Measurements from ENCODE around the gene ANXA10.
"Not testable (repeated sequence)": the region's sequence is repeated elsewhere in the genome, so short reads cannot be mapped to it uniquely, and the experiment has no call there.

Gene ANXA10

DNA sequence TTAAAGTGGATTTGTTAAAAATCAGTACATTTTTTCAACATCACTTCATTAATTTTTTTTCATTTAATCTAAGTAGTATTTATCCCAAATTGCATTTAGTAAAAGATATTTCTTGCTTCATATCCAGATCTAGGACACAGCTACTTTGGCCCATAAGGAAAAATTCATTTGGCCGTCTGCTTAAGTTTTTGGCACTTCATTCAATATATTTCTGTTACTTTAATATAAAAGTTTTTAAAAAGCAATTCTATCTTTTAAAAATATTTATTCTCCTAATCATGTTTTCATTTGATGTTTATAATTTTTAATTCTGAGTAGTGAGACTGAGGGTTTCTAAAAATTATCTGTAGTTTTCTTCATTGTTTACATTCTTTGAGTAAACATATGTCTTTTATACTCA is 28.5 kb downstream of the ANXA10 start:
- H3K9ac ChIP-seq (ENCODE audit: low read length), result no peak overlapping the region
- H3K27me3 ChIP-seq (ENCODE audit: control insufficient read depth, insufficient read depth, low read length), result no peaks in the 10 kb centered on the region
- no peaks in the 10 kb centered on the region for H3K4me1 ChIP-seq (ENCODE audit: control insufficient read depth, insufficient read depth, low read length)
- no peaks in the 10 kb centered on the region for H3K36me3 ChIP-seq (ENCODE audit: control insufficient read depth, insufficient read depth, low read length)
- H3K4me3 ChIP-seq (ENCODE audit: low read length), result no peak overlapping the region
- no peak overlapping the region for H3K27ac ChIP-seq (ENCODE audit: low read depth, low read length)

DNA sequence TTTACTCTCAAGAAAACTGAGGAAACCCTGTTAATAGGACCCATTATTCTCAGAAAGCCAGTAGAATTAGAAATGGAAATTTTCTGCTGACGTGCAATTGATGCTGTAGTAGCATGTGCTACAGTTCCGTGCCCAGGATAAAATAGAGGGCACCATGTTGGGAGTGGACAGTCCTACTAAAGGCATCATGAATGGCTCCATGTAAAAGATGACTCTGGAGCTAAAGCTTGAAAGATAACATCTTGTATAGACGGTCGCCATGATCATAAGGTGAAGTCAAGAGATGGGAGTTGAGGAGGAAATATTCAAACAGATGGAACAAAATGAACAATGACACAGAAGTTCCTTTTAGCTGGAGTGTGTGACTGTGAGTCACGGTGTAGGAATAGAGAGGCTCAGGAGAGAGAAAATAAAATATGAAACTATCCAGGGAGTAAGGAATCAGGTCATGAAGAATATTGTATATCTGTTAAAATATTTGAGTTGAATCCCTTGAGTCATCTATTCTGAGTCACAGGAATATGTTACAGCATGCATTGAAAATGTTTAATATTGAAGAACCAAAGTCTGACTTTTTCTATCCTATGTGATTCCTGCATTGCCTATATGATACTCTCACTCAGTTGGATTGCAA is 31.8 kb downstream of the ANXA10 start:
- no peaks in the 10 kb centered on the region for H3K36me3 ChIP-seq (ENCODE audit: control insufficient read depth, insufficient read depth, low read length)
- H3K4me1 ChIP-seq (ENCODE audit: control insufficient read depth, insufficient read depth, low read length), result no peaks in the 10 kb centered on the region
- H3K4me3 ChIP-seq (ENCODE audit: low read length), result no peak overlapping the region
- H3K9ac ChIP-seq (ENCODE audit: low read length), result no peak overlapping the region
- H3K27ac ChIP-seq (ENCODE audit: low read depth, low read length), result no peak overlapping the region
- H3K27me3 ChIP-seq (ENCODE audit: control insufficient read depth, insufficient read depth, low read length), result no peaks in the 10 kb centered on the region

DNA sequence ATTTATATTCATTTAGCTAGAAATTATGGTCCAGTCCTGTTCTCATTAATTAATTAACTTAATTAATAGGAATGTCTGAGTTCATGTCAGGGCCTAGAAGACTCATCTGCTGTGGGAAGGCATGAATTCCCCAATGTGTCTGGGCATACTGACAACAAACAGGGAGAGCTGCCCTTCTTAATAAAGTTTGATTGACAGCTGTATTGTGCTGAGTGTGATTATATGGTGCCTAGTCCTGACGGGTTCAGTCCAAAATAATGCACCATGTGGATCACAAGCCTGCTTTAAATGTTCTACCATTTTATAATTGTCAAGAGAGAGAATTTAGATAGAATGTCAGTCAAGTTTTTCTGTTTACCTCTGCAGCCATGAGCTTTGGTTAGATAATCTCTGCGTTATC is 34.6 kb downstream of the ANXA10 start:
- H3K4me3 ChIP-seq (ENCODE audit: low read length), result no peak overlapping the region
- H3K27ac ChIP-seq (ENCODE audit: low read depth, low read length), result no peak overlapping the region
- no peak overlapping the region for H3K9ac ChIP-seq (ENCODE audit: low read length)
- H3K4me1 ChIP-seq (ENCODE audit: control insufficient read depth, insufficient read depth, low read length), result no peaks in the 10 kb centered on the region
- no peaks in the 10 kb centered on the region for H3K36me3 ChIP-seq (ENCODE audit: control insufficient read depth, insufficient read depth, low read length)
- no peaks in the 10 kb centered on the region for H3K27me3 ChIP-seq (ENCODE audit: control insufficient read depth, insufficient read depth, low read length)

DNA sequence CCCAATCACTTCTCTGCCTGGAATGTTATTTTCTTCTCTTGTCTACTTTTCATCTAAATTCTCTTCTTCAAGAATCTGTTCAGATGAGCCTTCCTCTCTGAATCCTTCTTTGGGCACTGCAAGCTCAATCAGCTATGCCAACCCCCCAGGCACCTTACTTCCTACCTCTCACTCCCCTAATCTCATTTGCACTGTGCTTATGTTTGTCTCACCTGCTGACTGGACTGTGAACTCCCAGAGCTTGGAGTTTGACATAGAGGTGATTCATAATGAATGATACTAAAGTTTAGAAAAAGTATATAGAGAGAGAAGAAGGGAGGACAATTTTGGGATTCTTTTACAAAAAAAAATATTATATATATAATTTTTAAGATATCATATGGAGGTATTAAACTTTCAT is 36.3 kb downstream of the ANXA10 start:
- H3K4me1 ChIP-seq (ENCODE audit: control insufficient read depth, insufficient read depth, low read length), result no peaks in the 10 kb centered on the region
- no peak overlapping the region for H3K27ac ChIP-seq (ENCODE audit: low read depth, low read length)
- no peaks in the 10 kb centered on the region for H3K27me3 ChIP-seq (ENCODE audit: control insufficient read depth, insufficient read depth, low read length)
- no peak overlapping the region for H3K4me3 ChIP-seq (ENCODE audit: low read length)
- H3K9ac ChIP-seq (ENCODE audit: low read length), result no peak overlapping the region
- no peaks in the 10 kb centered on the region for H3K36me3 ChIP-seq (ENCODE audit: control insufficient read depth, insufficient read depth, low read length)

DNA sequence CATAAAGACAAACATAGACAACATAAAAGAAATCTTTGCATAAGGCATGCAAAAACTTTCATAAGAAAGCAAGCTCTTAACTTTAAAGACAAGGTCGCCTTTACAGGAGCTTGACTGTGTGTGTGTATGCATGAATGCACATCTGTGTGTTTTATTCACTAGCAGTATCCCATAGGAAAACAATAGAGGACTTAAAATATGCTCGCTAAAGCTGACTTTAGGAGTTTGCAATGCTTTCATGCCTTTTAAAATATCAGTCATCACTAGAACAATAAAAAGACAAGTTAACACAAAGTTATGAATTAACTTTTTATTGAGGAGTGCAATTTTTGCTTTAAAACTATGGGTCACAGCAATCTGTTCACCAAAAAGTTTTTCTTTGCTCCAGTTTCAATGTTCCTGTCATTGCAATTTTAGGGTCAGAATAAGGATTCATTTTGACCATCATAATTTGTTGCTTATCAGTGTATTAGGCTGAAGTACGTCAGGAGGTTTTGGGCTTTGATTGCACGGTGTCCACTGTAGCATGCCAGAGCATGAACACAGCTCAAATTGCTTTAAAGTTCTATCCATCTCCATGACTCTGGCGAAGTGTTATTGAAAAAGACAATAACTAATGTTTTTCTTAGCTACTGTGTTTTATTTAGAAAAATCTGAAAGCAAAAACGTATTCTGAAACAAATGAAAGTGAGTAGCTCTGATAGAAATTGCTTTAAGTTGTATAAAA is 36.9 kb downstream of the ANXA10 start:
- Histone ChIP-seq H3K9ac (ENCODE audit: low read length) (no peak overlapping the region), H3K4me3 (ENCODE audit: low read length) (no peak overlapping the region), H3K4me1 (ENCODE audit: control insufficient read depth, insufficient read depth, low read length) (no peaks in the 10 kb centered on the region), H3K27me3 (ENCODE audit: control insufficient read depth, insufficient read depth, low read length) (no peaks in the 10 kb centered on the region), H3K36me3 (ENCODE audit: control insufficient read depth, insufficient read depth, low read length) (no peaks in the 10 kb centered on the region), H3K27ac (ENCODE audit: low read depth, low read length) (no peak overlapping the region)

DNA sequence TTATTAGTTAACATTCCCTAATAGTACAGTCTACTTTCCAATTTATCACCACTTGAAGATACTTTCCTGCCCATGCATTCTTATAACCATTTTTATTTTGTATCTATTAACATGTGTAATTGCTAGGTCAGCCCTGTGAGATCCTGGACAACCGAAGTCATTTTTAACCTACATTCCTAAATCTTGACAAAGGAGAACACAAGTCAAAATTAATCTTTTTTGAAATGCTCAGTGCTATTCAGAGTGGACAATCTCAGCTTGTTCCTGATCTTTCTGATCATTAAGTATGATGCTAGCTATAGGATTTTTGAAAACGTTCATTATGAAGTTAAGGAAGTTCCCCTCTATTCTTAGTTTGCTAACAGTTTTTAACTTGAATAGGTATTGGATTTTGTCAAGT is 37.5 kb downstream of the ANXA10 start:
- H3K27ac ChIP-seq (ENCODE audit: low read depth, low read length), result no peak overlapping the region
- H3K36me3 ChIP-seq (ENCODE audit: control insufficient read depth, insufficient read depth, low read length), result no peaks in the 10 kb centered on the region
- H3K4me1 ChIP-seq (ENCODE audit: control insufficient read depth, insufficient read depth, low read length), result no peaks in the 10 kb centered on the region
- no peaks in the 10 kb centered on the region for H3K27me3 ChIP-seq (ENCODE audit: control insufficient read depth, insufficient read depth, low read length)
- no peak overlapping the region for H3K9ac ChIP-seq (ENCODE audit: low read length)
- H3K4me3 ChIP-seq (ENCODE audit: low read length), result no peak overlapping the region

DNA sequence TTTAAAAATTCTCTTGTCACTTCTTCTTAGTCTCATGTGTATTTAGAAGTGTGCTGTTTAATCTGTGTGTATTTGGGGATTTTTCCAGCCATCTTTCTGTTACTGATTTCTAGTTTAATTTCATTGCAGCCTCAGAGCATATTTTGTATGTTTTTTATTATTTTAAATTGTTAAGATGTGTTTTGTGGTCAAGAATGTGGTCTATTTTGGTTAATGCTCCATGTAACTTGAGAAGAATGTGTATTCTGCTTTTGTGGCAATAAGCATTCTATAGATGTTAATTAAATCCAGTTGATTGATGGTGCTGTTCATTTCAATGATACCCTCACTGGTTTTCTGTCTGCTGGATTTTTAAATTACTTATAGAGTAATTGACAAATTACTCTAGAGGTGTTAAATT is 38.9 kb downstream of the ANXA10 start:
- Histone ChIP-seq H3K4me1 (ENCODE audit: control insufficient read depth, insufficient read depth, low read length) (no peaks in the 10 kb centered on the region), H3K36me3 (ENCODE audit: control insufficient read depth, insufficient read depth, low read length) (no peaks in the 10 kb centered on the region), H3K4me3 (ENCODE audit: low read length) (no peak overlapping the region), H3K27me3 (ENCODE audit: control insufficient read depth, insufficient read depth, low read length) (no peaks in the 10 kb centered on the region), H3K27ac (ENCODE audit: low read depth, low read length) (no peak overlapping the region), H3K9ac (ENCODE audit: low read length) (no peak overlapping the region)

DNA sequence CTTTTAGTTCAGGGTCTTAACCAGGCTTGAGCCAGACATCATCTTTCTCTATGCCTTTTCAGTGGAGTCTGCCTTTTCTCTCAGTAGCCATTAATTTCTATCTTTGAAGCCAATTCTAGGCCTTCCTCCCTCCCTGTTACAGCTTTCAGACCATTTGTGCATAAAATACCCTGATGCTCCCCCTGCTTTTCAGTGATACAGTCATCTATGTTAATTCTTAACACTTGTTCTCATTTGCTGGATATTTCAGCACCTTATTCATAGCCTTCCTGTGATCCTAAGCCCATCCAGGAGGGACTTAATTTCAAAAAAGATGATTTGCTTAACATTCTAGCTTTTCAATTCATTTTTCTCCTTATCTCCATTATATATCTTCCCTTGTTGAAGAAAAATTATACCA is 42.3 kb downstream of the ANXA10 start:
- H3K27me3 ChIP-seq (ENCODE audit: control insufficient read depth, insufficient read depth, low read length), result no peaks in the 10 kb centered on the region

DNA sequence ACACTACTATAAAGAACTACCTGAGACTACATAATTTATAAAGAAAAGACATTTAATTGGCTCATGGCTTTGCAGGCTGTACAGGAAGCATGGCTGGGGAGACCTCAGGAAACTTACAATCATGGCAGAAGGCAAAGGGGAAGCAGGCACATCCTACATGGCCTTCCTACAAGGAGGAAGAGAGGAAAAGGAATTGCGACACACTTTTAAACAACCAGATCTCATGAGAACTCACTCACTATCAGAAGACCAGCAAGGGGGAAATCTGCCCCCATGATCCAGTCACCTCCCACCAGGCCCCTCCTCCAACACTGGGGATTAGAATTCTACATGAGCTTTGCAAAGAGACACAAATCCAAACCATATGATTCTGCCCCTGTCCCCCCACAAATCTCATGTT is 43.5 kb downstream of the ANXA10 start:
- not testable (repeated sequence) for H3K27me3 ChIP-seq (ENCODE audit: control insufficient read depth, insufficient read depth, low read length); H3K4me1 ChIP-seq (ENCODE audit: control insufficient read depth, insufficient read depth, low read length); H3K4me3 ChIP-seq (ENCODE audit: low read length); H3K36me3 ChIP-seq (ENCODE audit: control insufficient read depth, insufficient read depth, low read length); H3K9ac ChIP-seq (ENCODE audit: low read length); H3K27ac ChIP-seq (ENCODE audit: low read depth, low read length)

More for the DNA sequence above, 42.3 kb downstream of the ANXA10 start:
- no peaks in the 10 kb centered on the region for H3K4me1 ChIP-seq (ENCODE audit: control insufficient read depth, insufficient read depth, low read length)
- no peak overlapping the region for H3K9ac ChIP-seq (ENCODE audit: low read length)
- H3K36me3 ChIP-seq (ENCODE audit: control insufficient read depth, insufficient read depth, low read length), result no peaks in the 10 kb centered on the region
- no peak overlapping the region for H3K4me3 ChIP-seq (ENCODE audit: low read length)
- no peak overlapping the region for H3K27ac ChIP-seq (ENCODE audit: low read depth, low read length)

DNA sequence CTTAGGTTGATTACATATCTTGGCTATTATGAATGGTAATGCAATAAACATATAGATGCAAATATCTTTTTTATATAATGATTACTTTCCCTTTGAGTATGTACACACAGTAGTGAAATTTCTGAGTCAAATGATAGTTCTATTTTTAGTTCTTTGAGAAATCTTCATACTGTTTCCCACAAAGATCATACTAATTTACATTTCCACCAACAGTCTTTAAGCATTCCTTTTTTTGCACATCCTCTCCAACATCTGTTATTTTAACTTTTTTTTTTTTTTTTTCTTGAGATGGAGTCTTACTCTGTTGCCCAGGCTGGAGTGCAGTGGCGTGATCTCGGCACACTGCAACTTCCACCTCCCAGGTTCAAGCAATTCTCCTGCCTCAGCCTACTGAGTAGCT is 45.4 kb downstream of the ANXA10 start:
- not testable (repeated sequence) for H3K27ac ChIP-seq (ENCODE audit: low read depth, low read length); H3K4me1 ChIP-seq (ENCODE audit: control insufficient read depth, insufficient read depth, low read length); H3K4me3 ChIP-seq (ENCODE audit: low read length); H3K9ac ChIP-seq (ENCODE audit: low read length); H3K27me3 ChIP-seq (ENCODE audit: control insufficient read depth, insufficient read depth, low read length); H3K36me3 ChIP-seq (ENCODE audit: control insufficient read depth, insufficient read depth, low read length)

DNA sequence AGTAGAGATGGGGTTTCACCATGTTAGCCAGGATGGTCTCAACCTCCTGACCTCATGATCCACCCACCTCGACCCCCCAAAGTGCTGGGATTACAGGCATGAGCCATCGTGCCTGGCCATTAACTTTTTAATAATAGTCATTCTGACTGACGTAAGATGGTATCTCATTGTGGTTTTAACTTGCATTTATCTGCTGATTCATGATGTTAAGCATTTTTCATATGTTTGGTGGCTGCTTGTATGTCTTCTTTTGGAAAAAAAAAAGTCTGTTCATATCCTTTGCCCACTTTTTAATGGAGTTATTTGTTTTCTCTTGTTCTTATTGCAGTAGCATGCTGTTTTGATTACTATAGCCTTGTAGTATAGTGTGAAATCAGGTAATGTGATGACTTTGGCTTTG is 45.8 kb downstream of the ANXA10 start:
- Histone ChIP-seq H3K36me3 (ENCODE audit: control insufficient read depth, insufficient read depth, low read length) (no peaks in the 10 kb centered on the region), H3K4me1 (ENCODE audit: control insufficient read depth, insufficient read depth, low read length) (no peaks in the 10 kb centered on the region), H3K9ac (ENCODE audit: low read length) (no peak overlapping the region), H3K4me3 (ENCODE audit: low read length) (no peak overlapping the region), H3K27me3 (ENCODE audit: control insufficient read depth, insufficient read depth, low read length) (no peaks in the 10 kb centered on the region), H3K27ac (ENCODE audit: low read depth, low read length) (no peak overlapping the region)

DNA sequence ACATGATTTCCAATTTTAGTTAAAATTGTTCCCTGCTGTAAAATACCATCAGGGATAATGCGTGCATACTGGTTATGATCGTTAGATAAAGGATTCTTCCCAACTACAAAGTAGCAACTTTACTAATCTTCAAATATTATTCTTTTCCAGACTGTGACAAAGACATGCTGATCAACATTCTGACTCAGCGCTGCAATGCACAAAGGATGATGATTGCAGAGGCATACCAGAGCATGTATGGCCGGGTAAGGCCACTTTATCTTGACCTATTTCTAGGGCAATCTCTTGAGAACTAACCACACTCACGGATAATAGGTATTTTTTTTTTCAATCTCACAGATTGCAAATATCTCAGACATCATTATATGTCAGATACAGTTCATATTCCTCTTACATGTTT is 47.0 kb downstream of the ANXA10 start:
- no peaks in the 10 kb centered on the region for H3K36me3 ChIP-seq (ENCODE audit: control insufficient read depth, insufficient read depth, low read length)

DNA sequence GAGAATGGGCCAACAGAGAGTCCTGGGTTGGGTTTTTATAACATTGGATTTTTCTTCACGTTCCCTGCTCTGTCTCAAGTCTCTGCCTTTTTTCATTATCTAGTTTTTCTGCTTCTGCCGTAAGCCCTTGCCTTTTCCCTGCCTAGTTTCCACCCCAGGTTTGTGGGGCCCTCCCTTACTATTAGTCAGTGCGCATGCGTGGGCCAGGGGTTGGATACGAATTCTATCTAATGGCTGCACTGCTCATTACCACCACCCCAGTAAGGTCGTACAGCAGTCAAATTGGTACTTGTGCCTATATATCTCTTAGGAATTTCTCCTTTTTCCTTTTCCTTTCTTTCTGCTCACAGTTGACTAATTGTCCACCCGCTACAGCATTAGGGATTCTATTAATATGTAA is 49.4 kb downstream of the ANXA10 start:
- no peak overlapping the region for H3K4me3 ChIP-seq (ENCODE audit: low read length)

More for the DNA sequence above, 47.0 kb downstream of the ANXA10 start:
- Histone ChIP-seq H3K27me3 (ENCODE audit: control insufficient read depth, insufficient read depth, low read length) (no peaks in the 10 kb centered on the region), H3K4me1 (ENCODE audit: control insufficient read depth, insufficient read depth, low read length) (no peaks in the 10 kb centered on the region), H3K4me3 (ENCODE audit: low read length) (no peak overlapping the region), H3K27ac (ENCODE audit: low read depth, low read length) (no peak overlapping the region), H3K9ac (ENCODE audit: low read length) (no peak overlapping the region)

More for the DNA sequence above, 49.4 kb downstream of the ANXA10 start:
- no peaks in the 10 kb centered on the region for H3K36me3 ChIP-seq (ENCODE audit: control insufficient read depth, insufficient read depth, low read length)
- H3K4me1 ChIP-seq (ENCODE audit: control insufficient read depth, insufficient read depth, low read length), result no peaks in the 10 kb centered on the region
- H3K27ac ChIP-seq (ENCODE audit: low read depth, low read length), result no peak overlapping the region
- H3K9ac ChIP-seq (ENCODE audit: low read length), result no peak overlapping the region
- no peaks in the 10 kb centered on the region for H3K27me3 ChIP-seq (ENCODE audit: control insufficient read depth, insufficient read depth, low read length)
